ENCODE measurements around the gene DNAH12. TPM values are rescaled to one million over a fixed set of nuclear protein-coding genes. Genes with fewer than 3 reads are reported as not detected.

The DNAH12 gene
- total and polyA plus RNA-seq, 2 experiments from 2014 or later, result not detected

GRCh38 chr3:57497904-57498303 lies 46.2 kb downstream of the DNAH12 start (continued):
- TF ChIP-seq, protein P1, sequence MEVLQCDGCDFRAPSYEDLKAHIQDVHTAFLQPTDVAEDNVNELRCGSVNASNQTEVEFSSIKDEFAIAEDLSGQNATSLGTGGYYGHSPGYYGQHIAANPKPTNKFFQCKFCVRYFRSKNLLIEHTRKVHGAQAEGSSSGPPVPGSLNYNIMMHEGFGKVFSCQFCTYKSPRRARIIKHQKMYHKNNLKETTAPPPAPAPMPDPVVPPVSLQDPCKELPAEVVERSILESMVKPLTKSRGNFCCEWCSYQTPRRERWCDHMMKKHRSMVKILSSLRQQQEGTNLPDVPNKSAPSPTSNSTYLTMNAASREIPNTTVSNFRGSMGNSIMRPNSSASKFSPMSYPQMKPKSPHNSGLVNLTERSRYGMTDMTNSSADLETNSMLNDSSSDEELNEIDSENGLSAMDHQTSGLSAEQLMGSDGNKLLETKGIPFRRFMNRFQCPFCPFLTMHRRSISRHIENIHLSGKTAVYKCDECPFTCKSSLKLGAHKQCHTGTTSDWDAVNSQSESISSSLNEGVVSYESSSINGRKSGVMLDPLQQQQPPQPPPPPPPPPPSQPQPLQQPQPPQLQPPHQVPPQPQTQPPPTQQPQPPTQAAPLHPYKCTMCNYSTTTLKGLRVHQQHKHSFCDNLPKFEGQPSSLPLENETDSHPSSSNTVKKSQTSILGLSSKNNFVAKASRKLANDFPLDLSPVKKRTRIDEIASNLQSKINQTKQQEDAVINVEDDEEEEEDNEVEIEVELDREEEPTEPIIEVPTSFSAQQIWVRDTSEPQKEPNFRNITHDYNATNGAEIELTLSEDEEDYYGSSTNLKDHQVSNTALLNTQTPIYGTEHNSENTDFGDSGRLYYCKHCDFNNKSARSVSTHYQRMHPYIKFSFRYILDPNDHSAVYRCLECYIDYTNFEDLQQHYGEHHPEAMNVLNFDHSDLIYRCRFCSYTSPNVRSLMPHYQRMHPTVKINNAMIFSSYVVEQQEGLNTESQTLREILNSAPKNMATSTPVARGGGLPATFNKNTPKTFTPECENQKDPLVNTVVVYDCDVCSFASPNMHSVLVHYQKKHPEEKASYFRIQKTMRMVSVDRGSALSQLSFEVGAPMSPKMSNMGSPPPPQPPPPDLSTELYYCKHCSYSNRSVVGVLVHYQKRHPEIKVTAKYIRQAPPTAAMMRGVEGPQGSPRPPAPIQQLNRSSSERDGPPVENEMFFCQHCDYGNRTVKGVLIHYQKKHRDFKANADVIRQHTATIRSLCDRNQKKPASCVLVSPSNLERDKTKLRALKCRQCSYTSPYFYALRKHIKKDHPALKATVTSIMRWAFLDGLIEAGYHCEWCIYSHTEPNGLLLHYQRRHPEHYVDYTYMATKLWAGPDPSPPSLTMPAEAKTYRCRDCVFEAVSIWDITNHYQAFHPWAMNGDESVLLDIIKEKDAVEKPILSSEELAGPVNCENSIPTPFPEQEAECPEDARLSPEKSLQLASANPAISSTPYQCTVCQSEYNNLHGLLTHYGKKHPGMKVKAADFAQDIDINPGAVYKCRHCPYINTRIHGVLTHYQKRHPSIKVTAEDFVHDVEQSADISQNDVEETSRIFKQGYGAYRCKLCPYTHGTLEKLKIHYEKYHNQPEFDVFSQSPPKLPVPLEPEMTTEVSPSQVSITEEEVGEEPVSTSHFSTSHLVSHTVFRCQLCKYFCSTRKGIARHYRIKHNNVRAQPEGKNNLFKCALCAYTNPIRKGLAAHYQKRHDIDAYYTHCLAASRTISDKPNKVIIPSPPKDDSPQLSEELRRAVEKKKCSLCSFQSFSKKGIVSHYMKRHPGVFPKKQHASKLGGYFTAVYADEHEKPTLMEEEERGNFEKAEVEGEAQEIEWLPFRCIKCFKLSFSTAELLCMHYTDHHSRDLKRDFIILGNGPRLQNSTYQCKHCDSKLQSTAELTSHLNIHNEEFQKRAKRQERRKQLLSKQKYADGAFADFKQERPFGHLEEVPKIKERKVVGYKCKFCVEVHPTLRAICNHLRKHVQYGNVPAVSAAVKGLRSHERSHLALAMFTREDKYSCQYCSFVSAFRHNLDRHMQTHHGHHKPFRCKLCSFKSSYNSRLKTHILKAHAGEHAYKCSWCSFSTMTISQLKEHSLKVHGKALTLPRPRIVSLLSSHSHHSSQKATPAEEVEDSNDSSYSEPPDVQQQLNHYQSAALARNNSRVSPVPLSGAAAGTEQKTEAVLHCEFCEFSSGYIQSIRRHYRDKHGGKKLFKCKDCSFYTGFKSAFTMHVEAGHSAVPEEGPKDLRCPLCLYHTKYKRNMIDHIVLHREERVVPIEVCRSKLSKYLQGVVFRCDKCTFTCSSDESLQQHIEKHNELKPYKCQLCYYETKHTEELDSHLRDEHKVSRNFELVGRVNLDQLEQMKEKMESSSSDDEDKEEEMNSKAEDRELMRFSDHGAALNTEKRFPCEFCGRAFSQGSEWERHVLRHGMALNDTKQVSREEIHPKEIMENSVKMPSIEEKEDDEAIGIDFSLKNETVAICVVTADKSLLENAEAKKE (CRISPR knock-in tag; IDR thresholded peaks at IDR 0.05), result no peak

GRCh38 chr3:57484563-57484962 lies 59.6 kb downstream of the DNAH12 start:
- no peaks in the 10 kb centered on the region for H3K9me2 ChIP-seq (ENCODE audit: insufficient read depth)
- no peaks in the 10 kb centered on the region for H3F3A ChIP-seq (replicated peaks; ENCODE audit: low read depth)
- no peak overlapping the region for H3K27ac Mint-ChIP-seq
- H3K27me3 Mint-ChIP-seq (ENCODE audit: insufficient read depth, low read depth, poor library complexity), result no peaks in the 10 kb centered on the region
- H4K20me1 ChIP-seq (replicated peaks; ENCODE audit: insufficient read depth), result no peaks in the 10 kb centered on the region
- H3K4me3 ChIP-seq, result no peak overlapping the region
- H3K36me3 Mint-ChIP-seq (ENCODE audit: low read depth), result no peaks in the 10 kb centered on the region
- H3K27ac ChIP-seq (ENCODE audit: low read depth), result no peak overlapping the region
- DNase-seq (ENCODE audit: low spot score) (no peak), ATAC-seq (no peak)
- no peaks in the 10 kb centered on the region for H3K27me3 ChIP-seq (ENCODE audit: insufficient read depth)
- no peak overlapping the region for H2AFZ ChIP-seq
- H3K4me1 ChIP-seq (ENCODE audit: insufficient read depth), result no peaks in the 10 kb centered on the region
- H3K4me1 Mint-ChIP-seq, result no peaks in the 10 kb centered on the region
- peaks cover 11% of the 10 kb centered on the region for H3K9me3 Mint-ChIP-seq
- no peak overlapping the region for H3K4me3 Mint-ChIP-seq
- no peak overlapping the region for H3K4me2 ChIP-seq
- no peaks in the 10 kb centered on the region for H3K36me3 ChIP-seq (ENCODE audit: insufficient read depth)
- no peaks in the 10 kb centered on the region for H3K79me2 ChIP-seq (replicated peaks; ENCODE audit: insufficient read depth)
- TF ChIP-seq EZH2phosphoT487 (IDR thresholded peaks at IDR 0.05; ENCODE audit: unreplicated experiment), result no peak
- no peak for TF ChIP-seq STAT1 (IDR thresholded peaks at IDR 0.05; ENCODE audit: unreplicated experiment)
- TF ChIP-seq ZNF331 (CRISPR knock-in tag; IDR thresholded peaks at IDR 0.05; ENCODE audit: low read depth), result no peak
- TF ChIP-seq POLR2AphosphoS5 (IDR thresholded peaks at IDR 0.05; ENCODE audit: low read depth), result no peak
- no peak for TF ChIP-seq ZNF114 (CRISPR knock-in tag; IDR thresholded peaks at IDR 0.05)
- TF ChIP-seq, protein P1 (CRISPR knock-in tag; IDR thresholded peaks at IDR 0.05), result no peak

All from GM23338 (cell line).